H9 (cell line): ENCODE data around the gene C4orf51. TPM values are rescaled to one million over a fixed set of nuclear protein-coding genes. Genes with fewer than 3 reads are reported as not detected.

ENCODE experiments used
- DNase-seq: peaks from one replicate; pipeline ENCODE4 v3.0.0-alpha.2; 2017
- H2AFZ ChIP-seq: one replicate; pipeline ENCODE4 v1.6.1; 2013; ENCODE audit warnings: mild to moderate bottlenecking, low read length, control low read depth, moderate library complexity
- H2AK5ac ChIP-seq: 2 replicates; pipeline ENCODE4 v1.6.1; 2013; ENCODE audit warnings: low read length, control low read depth, mixed read lengths; ENCODE audit not compliant: insufficient read length
- H2BK120ac ChIP-seq: one replicate; pipeline ENCODE4 v1.6.1; 2013; ENCODE audit warnings: low read depth, mild to moderate bottlenecking, low read length, control low read depth, inconsistent platforms; ENCODE audit not compliant: poor library complexity, severe bottlenecking
- H2BK12ac ChIP-seq: 2 replicates; pipeline ENCODE4 v1.6.1; 2013; ENCODE audit warnings: low read length, control low read depth, mixed read lengths, low read depth; ENCODE audit not compliant: insufficient read length
- H2BK15ac ChIP-seq: 2 replicates; pipeline ENCODE4 v1.6.1; 2013; ENCODE audit warnings: low read depth, low read length, control low read depth
- H2BK20ac ChIP-seq: one replicate; pipeline ENCODE4 v1.6.1; 2013; ENCODE audit warnings: low read depth, mild to moderate bottlenecking, low read length, control low read depth, inconsistent platforms; ENCODE audit not compliant: poor library complexity, severe bottlenecking
- H2BK5ac ChIP-seq: 2 replicates; pipeline ENCODE4 v1.6.1; 2013; ENCODE audit warnings: low read length, control low read depth, mixed read lengths; ENCODE audit not compliant: insufficient read length
- H3K14ac ChIP-seq: 2 replicates; pipeline ENCODE4 v1.6.1; 2013; ENCODE audit warnings: low read length, control low read depth; ENCODE audit not compliant: insufficient read depth
- H3K18ac ChIP-seq: 2 replicates; pipeline ENCODE4 v1.6.1; 2013; ENCODE audit warnings: low read depth, mild to moderate bottlenecking, mixed read lengths, low read length, control low read depth; ENCODE audit not compliant: insufficient read length
- H3K23ac ChIP-seq: 2 replicates; pipeline ENCODE4 v1.6.1; 2013; ENCODE audit warnings: low read length, control low read depth, mixed read lengths, low read depth; ENCODE audit not compliant: insufficient read length
- H3K23me2 ChIP-seq: 2 replicates; pipeline ENCODE4 v1.6.1; 2013; ENCODE audit warnings: low read depth, mild to moderate bottlenecking, mixed read lengths, low read length, control low read depth; ENCODE audit not compliant: insufficient read length, poor library complexity, severe bottlenecking
- H3K27ac ChIP-seq: 2 replicates; pipeline ENCODE4 v1.5.1; 2013; ENCODE audit warnings: low read length, control low read depth, mixed read lengths, low read depth; ENCODE audit not compliant: insufficient read length
- H3K27me3 ChIP-seq: 2 replicates; pipeline ENCODE4 v1.6.1; 2013; ENCODE audit warnings: low read length, control low read depth, inconsistent platforms; ENCODE audit not compliant: insufficient read depth
- H3K4ac ChIP-seq: 2 replicates; pipeline ENCODE4 v1.6.1; 2013; ENCODE audit warnings: low read depth, mild to moderate bottlenecking, control low read depth, inconsistent platforms, low read length, moderate library complexity
- H3K4me1 ChIP-seq: 2 replicates; pipeline ENCODE4 v1.6.1; 2013; ENCODE audit warnings: low read length, control low read depth, inconsistent platforms; ENCODE audit not compliant: insufficient read depth
- H3K4me2 ChIP-seq: 2 replicates; pipeline ENCODE4 v1.6.1; 2013; ENCODE audit warnings: low read length, control low read depth, mixed read lengths; ENCODE audit not compliant: insufficient read length, insufficient read depth
- H3K56ac ChIP-seq: 2 replicates; pipeline ENCODE4 v1.6.1; 2013; ENCODE audit warnings: low read depth, mild to moderate bottlenecking, mixed read lengths, low read length, control low read depth; ENCODE audit not compliant: insufficient read length
- H3K79me1 ChIP-seq: 2 replicates; pipeline ENCODE4 v1.6.1; 2013; ENCODE audit warnings: low read depth, mild to moderate bottlenecking, moderate library complexity, low read length, control low read depth, inconsistent platforms; ENCODE audit not compliant: insufficient read depth, poor library complexity, severe bottlenecking
- H3K79me2 ChIP-seq: 2 replicates; pipeline ENCODE4 v1.6.1; 2013; ENCODE audit warnings: low read length, control low read depth, inconsistent platforms; ENCODE audit not compliant: insufficient read depth
- H3K9ac ChIP-seq: 2 replicates; pipeline ENCODE4 v1.6.1; 2013; ENCODE audit warnings: low read length, control low read depth, mixed read lengths; ENCODE audit not compliant: insufficient read length; ENCODE audit errors: extremely low read depth
- H3K9me3 ChIP-seq: one replicate; pipeline ENCODE4 v1.6.1; 2013; ENCODE audit warnings: low read depth, low read length, inconsistent platforms; ENCODE audit not compliant: control insufficient read depth
- H3T11ph ChIP-seq: one replicate; pipeline ENCODE4 v1.6.1; 2013; ENCODE audit warnings: mild to moderate bottlenecking, low read length, control low read depth, inconsistent platforms
- H4K20me1 ChIP-seq: one replicate; pipeline ENCODE4 v1.6.1; 2013; ENCODE audit not compliant: control insufficient read depth, insufficient read length, insufficient read depth
- H4K5ac ChIP-seq: 2 replicates; pipeline ENCODE4 v1.6.1; 2013; ENCODE audit warnings: low read depth, mild to moderate bottlenecking, mixed read lengths, low read length, control low read depth; ENCODE audit not compliant: insufficient read length
- H4K8ac ChIP-seq: replicated peaks from 2 replicates; pipeline ENCODE4 v1.6.1; 2013; ENCODE audit warnings: low read length, control low read depth, mixed read lengths, low read depth; ENCODE audit not compliant: insufficient read length
- H4K91ac ChIP-seq: 2 replicates; pipeline ENCODE4 v1.6.1; 2013; ENCODE audit warnings: low read depth, mild to moderate bottlenecking, moderate library complexity, mixed read lengths, low read length, control low read depth; ENCODE audit not compliant: insufficient read length
- H3K27ac Mint-ChIP-seq, 3 experiments: 2 replicates in 2 of 3; 3 replicates in 1 of 3; pipeline ENCODE4 v1.8.0; 2020 to 2021; ENCODE audit warnings: mixed read lengths in 3 of 3, mild to moderate bottlenecking in 1 of 3, moderate library complexity in 1 of 3
- H3K27me3 Mint-ChIP-seq: 2 replicates; pipeline ENCODE4 v1.8.0; 2021; ENCODE audit warnings: low read depth, mild to moderate bottlenecking, moderate library complexity, mixed read lengths
- H3K36me3 Mint-ChIP-seq, 3 experiments: 2 replicates in 2 of 3; 3 replicates in 1 of 3; pipeline ENCODE4 v1.8.0; 2020 to 2021; ENCODE audit warnings: low read depth in 3 of 3, mixed read lengths in 3 of 3; ENCODE audit not compliant: insufficient read depth in 1 of 3
- H3K4me1 Mint-ChIP-seq, 2 experiments: 2 replicates each; pipeline ENCODE4 v1.8.0; 2020; ENCODE audit warnings: mixed read lengths in 2 of 2
- H3K4me3 Mint-ChIP-seq, 2 experiments: 2 replicates in 1 of 2; 3 replicates in 1 of 2; pipeline ENCODE4 v1.8.0; 2020 to 2021; ENCODE audit warnings: mild to moderate bottlenecking in 2 of 2, mixed read lengths in 2 of 2, moderate library complexity in 1 of 2
- H3K9me3 Mint-ChIP-seq, 2 experiments: 2 replicates in 1 of 2; 3 replicates in 1 of 2; pipeline ENCODE4 v1.8.0; 2020; ENCODE audit warnings: mild to moderate bottlenecking in 2 of 2, mixed read lengths in 2 of 2, moderate library complexity in 1 of 2
- CTCF ChIP-seq: fragments of 200-600 bp; sonication (generic); conservative IDR thresholded peaks from 3 replicates; pipeline ENCODE4 v1.8.0; 2021; ENCODE audit warnings: antibody characterized with exemption, mild to moderate bottlenecking
- WGBS: extraction: QIAGEN DNeasy Blood & Tissue Kit; methylation state at CpG from one replicate; pipeline ENCODE4 v1.1.7; 2013; ENCODE audit warnings: missing lambda C conversion rate, low lambda C conversion rate, mixed read lengths; ENCODE audit not compliant: insufficient read length; ENCODE audit errors: extremely low coverage; 5-methylcytosine and 5-hydroxymethylcytosine counted together
- total RNA-seq: library from RNA; stranded (reverse); gene quantifications from 2 replicates; pipeline ENCODE4 v1.2.1, GENCODE V29; 2021

The C4orf51 gene
- total RNA-seq, 1 experiment from 2014 or later = 6.0 TPM

GRCh38 chr4:145779319-145779801 is 99.4 kb downstream of the C4orf51 start:
- Histone ChIP-seq H3K18ac (no peak overlapping the region), H3K79me1 (no peaks in the 10 kb centered on the region), H2BK12ac (no peak overlapping the region), H4K20me1 (peaks cover 1% of the 10 kb centered on the region), H2AK5ac (no peak overlapping the region), H3K4me2 (no peak overlapping the region), H3K4me1 (no peaks in the 10 kb centered on the region; the same call in 1 of the 2 replicates), H3K56ac (no peak overlapping the region), H4K91ac (no peak overlapping the region), H3K27me3 (no peaks in the 10 kb centered on the region), H3K23ac (no peak overlapping the region), H2BK5ac (no peak overlapping the region), H3K9me3 (no peaks in the 10 kb centered on the region), H2AFZ (no peak overlapping the region), H2BK15ac (no peak overlapping the region), H3T11ph (no peak overlapping the region), H4K8ac (no peak overlapping the region), H3K79me2 (no peaks in the 10 kb centered on the region), H3K4ac (no peak overlapping the region), H3K14ac (no peak overlapping the region), H4K5ac (no peak overlapping the region), H3K9ac (no peak overlapping the region), H3K23me2 (no peaks in the 10 kb centered on the region), H3K27ac (peak overlapping the region; percentile 69), H2BK20ac (no peak overlapping the region), H2BK120ac (no peak overlapping the region)
- Mint-ChIP-seq H3K4me1 (peaks cover 10 to 20% of the 10 kb centered on the region in 2 experiments), H3K4me3 (no peak overlapping the region), H3K36me3 (peaks cover 22 to 74% (median 39%) of the 10 kb centered on the region in 3 experiments), H3K27me3 (no peaks in the 10 kb centered on the region), H3K27ac (peak overlapping the region; percentile 8 to 91 (median 90); a peak in 6 of 7 replicates), H3K9me3 (no peaks in the 10 kb centered on the region)
- no peak for DNase-seq
- WGBS = no CpG with 5 or more reads among the region's 8 CpGs
- no peak for TF ChIP-seq CTCF
